HG02571 (cell line): ENCODE results near the gene CCL1.
"Not testable (repeated sequence)": the region's sequence is repeated elsewhere in the genome, so short reads cannot be mapped to it uniquely, and the experiment has no call there.

Experiments used
- ATAC-seq: cut with Tn5 transposase; IDR thresholded peaks from one replicate; pipeline ENCODE4 v1.9.1; 2021; ENCODE audit warnings: mild to moderate bottlenecking, moderate library complexity; ENCODE audit not compliant: unreplicated experiment

Gene CCL1

DNA sequence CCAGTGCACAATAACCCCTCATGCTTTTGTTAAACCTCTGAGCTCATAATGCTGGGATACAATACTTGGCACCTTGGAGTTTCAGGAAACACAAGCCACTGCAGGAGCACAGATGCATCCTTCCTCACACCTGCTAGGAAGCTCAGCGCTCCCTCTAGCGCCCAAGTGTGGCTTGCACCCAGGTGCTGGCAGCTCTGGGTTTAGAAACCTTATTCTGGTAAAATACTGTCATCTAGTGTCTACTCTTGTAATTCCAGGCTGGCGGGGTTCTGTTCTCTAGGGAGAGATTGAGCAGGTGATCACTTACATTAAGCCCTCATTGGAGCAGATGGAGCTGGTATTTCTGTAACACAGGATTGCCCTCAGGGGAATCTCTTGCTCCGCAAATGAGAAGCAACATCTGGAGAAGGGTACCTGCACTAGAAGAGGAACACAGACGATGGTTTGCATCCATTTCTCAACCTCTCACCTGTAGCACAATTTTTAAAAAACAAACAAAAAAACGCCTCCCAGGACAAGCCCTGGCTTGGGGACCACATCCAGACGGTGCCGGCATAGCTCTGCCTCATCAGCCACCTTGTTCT, 1.5 kb downstream of the CCL1 start:
- ATAC-seq = no peak

DNA sequence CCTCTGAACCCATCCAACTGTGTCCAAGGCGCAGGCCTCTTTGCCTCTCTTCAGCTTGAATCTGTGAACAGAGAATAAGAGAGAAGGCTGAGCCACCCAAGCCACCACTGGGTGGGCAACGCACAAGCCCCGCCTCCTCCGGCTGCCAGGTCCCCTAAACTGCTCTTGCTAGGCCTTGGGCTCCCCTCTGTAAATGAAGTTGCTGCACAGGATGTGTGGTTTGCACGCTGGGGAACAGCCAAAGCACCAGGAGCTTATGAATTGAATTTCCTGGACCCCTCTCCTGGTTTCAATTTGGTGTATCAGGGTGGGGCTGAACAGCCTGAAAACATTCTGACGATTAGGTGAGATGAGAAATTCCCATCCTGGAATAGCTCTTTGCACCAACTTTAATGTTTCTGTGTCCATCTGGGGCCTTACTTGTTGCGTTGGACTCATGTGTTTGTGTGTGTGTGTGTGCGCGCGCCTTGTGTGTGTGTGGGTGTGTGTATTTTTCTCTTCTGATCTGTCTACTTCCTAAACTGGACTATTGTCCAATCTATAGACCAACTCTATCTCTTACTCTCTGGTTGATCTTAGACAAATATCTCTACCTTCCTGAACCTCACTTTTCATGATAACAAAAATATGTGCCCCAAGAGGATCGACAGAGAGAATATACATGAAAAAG, 2.3 kb downstream of the CCL1 start:
- no peak for ATAC-seq

DNA sequence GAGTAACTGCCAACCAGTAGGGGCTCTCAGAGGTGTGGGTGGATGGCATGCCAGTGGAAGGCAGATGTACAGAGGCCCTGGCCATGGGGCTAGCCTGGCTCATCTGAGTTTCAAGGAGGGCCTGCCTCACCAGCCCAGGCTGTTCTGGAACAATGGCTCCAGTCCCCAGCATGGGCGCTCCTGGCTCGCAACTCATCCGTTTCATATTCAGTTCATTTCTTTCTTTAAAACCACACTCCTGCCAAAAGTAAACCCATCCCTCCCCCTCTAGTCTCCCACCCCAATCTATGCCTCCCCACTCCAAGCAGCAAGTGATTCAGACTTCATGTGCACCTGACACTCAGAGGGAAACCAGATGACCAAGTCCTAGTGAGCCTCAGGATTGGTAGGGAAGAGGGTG, 4.4 kb downstream of the CCL1 start:
- no peak for ATAC-seq

DNA sequence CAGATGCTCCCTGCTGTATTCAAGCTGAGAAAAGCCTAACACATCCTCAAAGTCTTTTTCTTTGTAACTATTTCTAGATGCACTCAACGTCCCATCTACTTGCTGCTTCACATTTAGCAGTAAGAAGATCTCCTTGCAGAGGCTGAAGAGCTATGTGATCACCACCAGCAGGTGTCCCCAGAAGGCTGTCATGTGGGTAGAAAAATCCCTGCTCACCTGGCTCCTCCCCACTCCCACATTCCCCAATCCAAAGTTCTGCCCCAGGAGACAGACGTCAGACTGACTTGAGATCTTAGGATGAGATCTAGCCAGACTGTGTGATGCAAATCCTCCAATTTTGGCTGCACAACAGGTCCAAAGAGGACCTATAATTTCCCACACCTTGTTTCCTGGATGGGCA, 5.6 kb downstream of the CCL1 start:
- no peak for ATAC-seq

DNA sequence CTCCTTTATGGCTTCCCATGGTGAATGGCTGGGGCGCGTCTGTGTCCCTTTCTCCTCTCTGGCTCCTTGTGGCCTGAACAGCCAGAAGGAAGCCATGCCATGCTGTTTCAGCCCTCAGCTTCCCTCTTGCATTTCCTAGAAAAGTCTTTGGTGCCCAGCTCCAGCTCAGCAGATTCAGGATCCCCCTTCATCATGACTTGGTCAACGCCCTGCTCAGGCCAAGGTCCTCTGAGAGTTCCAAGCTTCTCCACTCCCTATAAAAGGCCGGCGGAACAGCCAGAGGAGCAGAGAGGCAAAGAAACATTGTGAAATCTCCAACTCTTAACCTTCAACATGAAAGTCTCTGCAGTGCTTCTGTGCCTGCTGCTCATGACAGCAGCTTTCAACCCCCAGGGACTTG, 6.8 kb downstream of the CCL1 start, which contains the start of gene CCL13:
TSS of gene CCL13 (plus strand) at position 287 of the 400 bp plus-strand sequence. CDS start at position 334, 47 bp downstream.
- no peak for ATAC-seq

DNA sequence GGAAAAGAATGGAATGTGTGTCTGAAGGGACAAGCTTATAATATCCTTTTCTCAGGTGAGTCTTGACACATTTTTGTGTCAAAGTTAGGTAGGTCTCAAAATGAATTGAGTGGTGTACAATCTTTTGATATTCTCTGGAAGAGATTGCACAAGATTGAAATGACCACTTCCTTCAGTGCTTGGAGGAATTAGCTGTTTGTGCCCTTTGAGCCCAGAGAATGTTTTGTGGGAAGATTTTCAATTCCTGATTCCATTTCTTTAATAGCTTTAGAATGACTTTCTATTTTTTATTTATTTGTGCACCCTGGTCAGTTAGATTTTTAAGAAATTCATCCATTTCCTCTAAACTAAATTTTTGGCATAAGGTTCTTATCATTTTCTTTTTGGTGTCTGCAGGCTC, 8.4 kb downstream of the CCL1 start:
- ATAC-seq = no peak

DNA sequence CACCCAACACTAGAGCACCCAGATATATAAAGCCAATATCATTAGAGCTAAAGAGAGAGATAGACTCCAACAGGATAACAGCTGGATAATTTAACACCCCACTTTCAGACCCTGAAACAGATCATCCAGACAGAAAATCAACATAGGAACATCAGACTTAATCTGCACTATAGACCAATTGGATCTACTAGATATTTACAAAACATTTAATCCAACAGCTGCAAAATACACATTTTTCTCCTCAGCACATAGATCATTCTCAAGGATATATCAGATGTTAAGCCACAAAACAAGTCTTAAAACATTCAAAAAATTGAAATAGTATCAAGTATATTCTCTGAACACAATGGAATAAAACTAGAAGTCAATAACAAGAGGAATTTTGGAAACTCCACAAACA, 10.8 kb downstream of the CCL1 start:
- no peak for ATAC-seq

DNA sequence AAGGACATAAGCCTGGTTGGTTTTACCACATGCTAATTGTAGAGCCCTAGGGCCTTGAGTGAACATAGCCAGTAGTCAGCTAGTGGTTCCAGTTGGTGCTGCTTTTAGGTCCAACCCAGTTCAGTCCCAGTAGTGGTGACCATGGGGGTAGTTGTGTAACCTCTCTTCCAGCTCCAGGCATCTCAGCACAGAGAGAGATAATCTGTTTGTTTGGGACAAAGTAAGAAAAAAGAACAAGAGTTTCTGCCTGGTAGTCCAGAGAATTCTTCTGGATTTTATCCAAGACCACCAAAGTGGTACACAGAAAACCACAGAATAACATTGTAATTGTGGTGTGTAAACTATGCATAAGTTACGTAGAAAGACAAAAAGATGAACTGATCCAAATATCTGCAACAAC, 11.9 kb downstream of the CCL1 start:
- no peak for ATAC-seq

DNA sequence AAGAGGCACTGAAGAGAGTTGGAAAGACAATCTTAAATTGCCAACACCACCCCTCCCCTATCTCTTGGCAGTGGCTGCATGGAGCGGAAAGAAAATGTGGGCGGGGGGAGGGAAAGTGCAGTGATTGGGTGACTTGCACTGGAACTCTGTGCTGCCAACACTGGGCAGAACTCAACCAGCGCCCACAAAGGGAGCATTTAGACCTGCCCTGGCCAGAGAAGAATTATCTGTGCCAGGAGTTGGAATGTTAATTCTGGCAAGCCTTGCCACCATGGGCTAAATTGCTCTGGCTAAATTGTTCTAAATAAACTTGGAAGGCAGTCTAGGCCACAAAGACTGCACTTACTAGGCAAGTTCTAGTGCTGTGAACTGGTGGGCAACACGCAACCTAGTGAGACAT, 13.3 kb downstream of the CCL1 start:
- ATAC-seq = no peak

DNA sequence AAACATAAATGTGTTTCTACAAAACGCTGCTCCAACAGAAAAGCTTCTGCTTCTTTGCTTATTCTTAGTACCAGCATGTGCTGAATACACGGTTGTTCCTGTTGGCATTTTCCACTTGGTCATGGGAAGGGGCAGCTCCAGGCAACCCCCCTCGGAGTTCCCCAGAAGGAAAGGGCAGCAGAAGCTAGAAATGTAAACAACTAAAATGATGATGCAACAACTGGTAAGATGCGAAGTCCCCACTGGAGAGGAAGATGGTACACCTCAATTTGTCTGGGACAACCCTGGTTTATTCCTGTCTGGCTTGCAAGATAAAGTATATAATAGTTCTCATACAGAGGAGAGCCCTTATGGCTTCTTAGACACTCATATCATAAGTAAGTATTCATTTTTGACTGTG, 16.0 kb downstream of the CCL1 start:
- no peak for ATAC-seq

DNA sequence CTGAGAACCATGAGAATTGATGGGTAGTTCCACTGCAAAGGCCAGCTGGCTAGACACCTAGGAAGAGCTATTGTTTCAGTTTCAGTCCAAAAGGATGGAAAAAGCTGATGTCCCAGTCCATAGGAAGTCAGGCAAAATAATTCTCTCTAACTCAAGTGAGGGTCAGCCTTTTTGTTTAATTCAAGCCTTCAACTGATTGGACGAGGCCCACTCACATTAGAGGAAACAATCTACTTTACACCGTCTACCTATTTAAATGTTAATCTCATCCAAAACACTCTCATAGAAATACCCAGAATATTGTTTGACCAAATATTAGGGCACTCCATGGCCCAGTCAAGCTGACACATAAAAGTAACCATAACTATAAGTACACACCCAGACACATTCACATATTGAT, 21.1 kb downstream of the CCL1 start:
- ATAC-seq = no peak

DNA sequence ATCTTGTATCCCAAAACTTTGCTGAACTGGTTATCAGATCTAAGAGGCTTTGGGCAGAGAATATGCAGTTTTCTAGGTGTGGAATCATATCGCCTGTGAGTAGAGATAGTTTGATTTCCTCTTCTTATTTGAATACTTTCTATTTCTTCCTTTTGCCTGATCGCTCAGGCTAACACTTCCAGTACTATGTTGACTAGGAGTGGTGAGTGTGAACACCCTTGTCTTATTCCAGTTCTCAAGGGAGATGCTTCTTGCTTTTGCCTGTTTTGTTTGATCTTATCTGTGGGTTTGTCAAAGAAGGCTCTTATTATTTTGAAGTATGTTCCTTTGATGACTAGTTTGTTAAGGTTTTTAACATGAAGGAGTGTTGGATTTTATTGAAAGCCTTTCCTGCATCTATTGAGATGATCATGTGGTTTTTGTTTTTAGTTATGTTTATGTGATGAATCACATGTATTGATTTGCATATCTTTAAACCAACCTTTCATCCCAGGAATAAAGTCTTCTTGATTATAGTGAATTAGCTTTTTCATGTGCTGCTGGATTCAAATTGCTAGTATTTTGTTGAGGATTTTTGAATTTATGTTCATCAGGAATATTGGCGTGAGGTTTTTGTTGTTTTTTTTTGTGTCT, 23.8 kb downstream of the CCL1 start:
- ATAC-seq = no peak

DNA sequence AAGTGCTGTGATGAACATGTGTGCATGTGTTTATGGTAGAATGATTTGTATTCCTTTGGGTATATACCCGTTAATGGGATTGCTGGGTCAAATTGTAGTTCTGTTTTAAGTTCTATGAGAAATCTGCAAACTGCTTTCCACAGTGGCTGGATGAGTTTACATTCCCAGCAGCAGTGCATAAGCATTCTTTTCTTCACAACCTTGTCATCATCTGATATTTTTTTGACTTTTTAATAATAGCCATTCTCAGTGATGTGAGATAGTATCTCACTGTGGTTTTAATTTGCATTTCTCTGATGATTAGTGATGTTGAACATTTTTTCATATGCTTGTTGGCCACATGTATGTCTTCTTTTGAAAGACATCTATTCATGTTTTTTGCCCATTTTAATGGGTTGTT, 25.3 kb downstream of the CCL1 start:
- ATAC-seq = no peak

DNA sequence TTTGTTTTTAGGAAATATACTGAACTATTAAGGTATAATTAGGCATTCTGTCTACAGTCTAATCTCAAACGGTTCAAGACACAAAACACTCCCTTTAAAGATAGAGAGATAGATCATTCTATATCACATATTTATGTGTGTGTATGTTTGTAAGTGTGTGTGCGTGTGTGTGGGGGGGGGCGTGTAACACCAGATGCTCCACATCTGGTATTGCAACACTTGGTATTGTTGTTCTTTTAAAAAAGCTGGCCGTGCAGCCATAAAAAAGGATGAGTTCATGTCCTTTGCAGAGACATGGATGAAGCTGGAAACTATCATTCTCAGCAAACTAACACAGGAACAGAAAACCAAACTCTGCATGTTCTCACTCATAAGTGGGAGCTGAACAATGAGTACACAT, 35.5 kb downstream of the CCL1 start:
- ATAC-seq = not testable (repeated sequence)

DNA sequence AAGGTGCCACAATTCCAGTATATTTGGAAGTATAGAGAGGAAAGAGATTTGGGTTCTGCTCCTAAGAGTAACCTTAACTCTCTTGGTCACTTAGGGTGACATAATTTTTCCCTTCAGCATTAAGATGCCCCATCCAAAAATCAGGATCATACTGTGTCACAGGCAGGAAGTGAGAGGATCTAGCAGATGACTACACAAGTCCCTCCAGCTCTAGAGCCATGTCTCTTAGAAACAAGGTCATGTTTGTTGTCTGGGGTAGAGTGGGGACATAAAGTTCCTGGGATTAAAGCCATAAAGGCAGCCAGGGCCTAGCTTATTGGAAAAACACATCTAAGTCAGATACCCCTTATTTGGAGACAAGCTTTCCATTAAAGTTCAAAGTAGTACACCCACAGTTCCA, 41.1 kb downstream of the CCL1 start:
- ATAC-seq = no peak

DNA sequence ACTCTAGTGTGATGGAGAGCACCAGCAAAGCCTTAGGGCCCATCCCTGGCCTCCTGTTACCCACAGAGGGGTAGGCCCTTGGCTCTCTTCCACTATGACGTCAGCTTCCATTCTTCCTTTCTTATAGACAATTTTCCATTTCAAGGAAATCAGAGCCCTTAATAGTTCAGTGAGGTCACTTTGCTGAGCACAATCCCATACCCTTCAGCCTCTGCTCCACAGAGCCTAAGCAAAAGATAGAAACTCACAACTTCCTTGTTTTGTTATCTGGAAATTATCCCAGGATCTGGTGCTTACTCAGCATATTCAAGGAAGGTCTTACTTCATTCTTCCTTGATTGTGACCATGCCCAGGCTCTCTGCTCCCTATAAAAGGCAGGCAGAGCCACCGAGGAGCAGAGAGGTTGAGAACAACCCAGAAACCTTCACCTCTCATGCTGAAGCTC, 44.0 kb downstream of the CCL1 start, which contains the start of gene CCL8:
TSS of gene CCL8 (plus strand) at position 397 of the 445 bp plus-strand sequence. CDS start 67 bp downstream, outside the sequence.
- ATAC-seq = no peak

DNA sequence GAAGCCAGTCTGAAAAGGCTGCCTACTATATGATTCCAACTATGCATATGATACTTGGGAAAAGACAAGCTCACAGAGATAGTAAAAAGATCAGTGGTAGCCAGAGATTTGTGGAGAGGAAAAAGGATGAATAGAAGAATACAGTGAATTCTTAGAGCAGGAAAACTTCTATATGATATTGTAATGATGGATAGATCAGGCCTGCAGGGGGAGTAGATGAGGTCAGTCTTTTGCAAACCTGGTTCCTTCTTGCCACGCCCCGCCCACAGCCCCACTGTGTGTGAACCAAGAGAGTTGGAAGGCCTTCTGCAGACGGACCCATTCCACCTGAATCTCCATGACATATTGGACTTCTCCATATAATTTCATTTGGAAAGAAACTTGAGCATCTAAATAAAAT, 44.6 kb downstream of the CCL1 start:
- ATAC-seq = no peak

DNA sequence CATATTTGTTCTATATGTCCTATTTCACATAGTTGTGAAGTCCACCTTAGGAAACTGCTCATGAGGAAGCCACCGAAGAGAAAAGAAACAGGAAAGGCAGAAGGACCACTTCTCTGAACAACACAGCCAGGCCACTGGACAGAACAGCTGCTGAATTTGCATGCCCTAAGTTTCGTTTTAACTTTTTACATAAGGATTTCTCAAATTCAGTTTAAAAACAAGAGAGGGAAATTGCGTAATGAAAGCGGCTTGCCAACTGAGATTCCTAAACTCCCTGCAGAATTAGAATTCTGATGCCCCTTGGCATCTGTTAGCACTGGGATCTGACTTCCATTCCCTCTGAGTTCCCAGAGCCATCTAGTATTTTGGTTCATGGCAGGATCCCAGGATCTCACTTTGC, 48.8 kb downstream of the CCL1 start:
- ATAC-seq = no peak

DNA sequence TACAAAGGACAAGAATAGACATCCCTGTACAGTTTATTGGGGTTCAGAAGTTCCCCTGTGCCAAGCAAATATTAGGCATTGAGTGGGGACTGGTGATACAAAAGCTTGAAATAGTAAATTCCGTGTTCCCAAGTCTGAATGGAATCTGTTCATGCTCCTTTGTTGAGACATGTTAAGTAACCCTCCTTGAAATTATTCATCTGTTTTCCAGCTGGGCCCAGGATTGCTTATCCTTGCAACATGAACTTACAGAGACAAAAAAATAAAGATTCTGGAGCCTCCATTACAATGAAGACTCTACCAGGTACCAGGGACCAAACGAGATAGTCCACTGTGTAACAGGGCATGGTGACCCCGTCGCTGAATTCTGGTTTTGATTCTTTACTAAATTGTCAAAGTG, 49.9 kb downstream of the CCL1 start:
- ATAC-seq = no peak

DNA sequence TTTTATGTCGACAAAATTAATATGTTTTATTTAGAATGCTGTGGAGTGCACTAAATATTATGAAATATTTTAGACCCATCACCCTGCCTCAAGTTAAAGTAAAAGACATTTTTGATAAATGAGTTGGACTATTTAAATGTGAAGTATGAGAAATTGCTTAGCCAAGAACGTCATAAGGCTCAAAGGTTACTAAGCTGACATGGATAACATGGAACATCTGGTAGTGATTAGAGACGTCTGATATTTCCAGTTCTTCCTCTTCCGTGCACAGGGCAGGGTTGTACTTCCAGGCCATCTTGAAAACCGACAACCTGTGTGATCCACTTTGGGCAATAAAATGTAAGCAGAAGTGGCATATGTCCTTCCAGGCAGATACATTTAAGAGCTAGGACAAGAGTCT, 51.0 kb downstream of the CCL1 start:
- ATAC-seq = no peak

DNA sequence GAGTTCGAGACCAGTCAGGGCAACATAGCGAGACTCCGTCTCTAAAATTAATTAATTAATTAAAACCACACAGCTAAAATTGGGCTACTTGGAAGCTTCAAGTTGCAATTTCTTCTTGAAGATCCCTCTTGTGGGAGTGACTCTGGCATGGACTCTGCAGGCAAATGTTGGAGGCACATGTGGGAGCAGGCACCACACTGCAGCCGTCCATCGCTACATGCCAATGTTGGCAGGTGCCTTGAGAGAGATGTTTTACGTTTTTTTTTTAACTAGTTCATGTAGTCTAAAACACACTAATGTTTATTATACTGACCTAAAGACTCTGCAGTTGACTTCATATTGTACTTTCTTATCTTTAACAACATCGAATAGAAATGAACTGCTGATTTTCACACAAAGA, 51.7 kb downstream of the CCL1 start:
- ATAC-seq = no peak
